ENCODE measurements around the gene PIP4P1. TPM values are rescaled to one million over a fixed set of nuclear protein-coding genes. Genes with fewer than 3 reads are reported as not detected.

Gene PIP4P1
- total and polyA plus RNA-seq, 2 of the 13 experiments (the other 11 are each of a cell fraction or from before 2014, with no cell fraction given), result 33.4 to 47.0 TPM

DNA sequence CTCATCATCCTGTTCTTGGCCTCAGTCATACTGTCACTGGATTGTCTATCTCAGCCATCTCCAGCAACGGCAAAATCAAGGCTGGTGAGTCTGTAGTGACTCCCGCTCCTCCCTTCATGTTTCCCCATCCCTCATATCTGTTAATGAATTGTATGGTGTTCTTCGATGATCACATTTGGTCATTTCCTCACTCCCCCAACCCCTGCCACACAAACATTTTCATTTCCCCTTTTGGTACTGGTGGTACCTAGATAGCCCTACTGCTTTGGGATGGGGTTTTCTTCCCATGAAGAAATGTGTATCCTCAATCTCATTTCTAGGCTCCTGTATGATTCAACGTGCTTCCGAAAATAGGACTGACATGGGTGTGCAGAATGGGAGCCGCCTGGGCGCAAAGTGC, 22.6 kb downstream of the PIP4P1 start:
- Histone ChIP-seq H3K9me3 (ENCODE audit: low read length) (no peaks in the 10 kb centered on the region), H3K79me2 (ENCODE audit: insufficient read depth, low read length) (no peaks in the 10 kb centered on the region), H3K4me2 (ENCODE audit: low read depth, low read length) (no peak overlapping the region), H3K4me3 (replicated peaks in 1 of 3; ENCODE audit: insufficient read depth in 1 of 3, low read depth in 2 of 3, low read length in 3 of 3) (no peak overlapping the region), H3K4me1 (ENCODE audit: insufficient read depth, low read length) (peaks cover 15% of the 10 kb centered on the region), H3K36me3 (replicated peaks in 1 of 2; ENCODE audit: control insufficient read depth in 1 of 2, insufficient read depth in 2 of 2, low read length in 2 of 2) (no peaks in the 10 kb centered on the region), H3K27ac (ENCODE audit: extremely low read length, insufficient read depth, low read length) (no peak overlapping the region), H4K20me1 (ENCODE audit: insufficient read depth, low read length) (no peaks in the 10 kb centered on the region), H3K9ac (ENCODE audit: insufficient read depth, low read depth, low read length) (no peak overlapping the region), H2AFZ (ENCODE audit: low read length) (no peak overlapping the region), H3K27me3 (ENCODE audit: control insufficient read depth in 1 of 2, insufficient read depth in 2 of 2, low read length in 2 of 2) (peaks cover 1 to 9% of the 10 kb centered on the region in 2 experiments; a peak in 3 of 5 replicates)
- ATAC-seq (no peak), DNase-seq (ENCODE audit: low spot score) (no peak), FAIRE-seq (no peak)
- TF ChIP-seq PITX1 (CRISPR knock-in tag; IDR thresholded peaks at IDR 0.05) (no peak), ARNT (IDR thresholded peaks at IDR 0.05) (no peak), ZNF768 (CRISPR knock-in tag; IDR thresholded peaks at IDR 0.05) (no peak), ZNF510 (CRISPR knock-in tag; IDR thresholded peaks at IDR 0.05; ENCODE audit: low read depth) (no peak), ELF1 (CRISPR knock-in tag; IDR thresholded peaks at IDR 0.05) (no peak), HOXA9 (CRISPR knock-in tag; IDR thresholded peaks at IDR 0.05; ENCODE audit: borderline replicate concordance) (no peak), TGIF2 (CRISPR knock-in tag; IDR thresholded peaks at IDR 0.05) (no peak), ARID2 (CRISPR knock-in tag; IDR thresholded peaks at IDR 0.05; ENCODE audit: borderline replicate concordance) (no peak), GFI1 (CRISPR knock-in tag; IDR thresholded peaks at IDR 0.05; ENCODE audit: borderline replicate concordance) (no peak), KDM3A (CRISPR knock-in tag; IDR thresholded peaks at IDR 0.05; ENCODE audit: low read depth) (no peak), TOE1 (CRISPR knock-in tag; IDR thresholded peaks at IDR 0.05) (no peak)
- TF ChIP-seq, protein P1, sequence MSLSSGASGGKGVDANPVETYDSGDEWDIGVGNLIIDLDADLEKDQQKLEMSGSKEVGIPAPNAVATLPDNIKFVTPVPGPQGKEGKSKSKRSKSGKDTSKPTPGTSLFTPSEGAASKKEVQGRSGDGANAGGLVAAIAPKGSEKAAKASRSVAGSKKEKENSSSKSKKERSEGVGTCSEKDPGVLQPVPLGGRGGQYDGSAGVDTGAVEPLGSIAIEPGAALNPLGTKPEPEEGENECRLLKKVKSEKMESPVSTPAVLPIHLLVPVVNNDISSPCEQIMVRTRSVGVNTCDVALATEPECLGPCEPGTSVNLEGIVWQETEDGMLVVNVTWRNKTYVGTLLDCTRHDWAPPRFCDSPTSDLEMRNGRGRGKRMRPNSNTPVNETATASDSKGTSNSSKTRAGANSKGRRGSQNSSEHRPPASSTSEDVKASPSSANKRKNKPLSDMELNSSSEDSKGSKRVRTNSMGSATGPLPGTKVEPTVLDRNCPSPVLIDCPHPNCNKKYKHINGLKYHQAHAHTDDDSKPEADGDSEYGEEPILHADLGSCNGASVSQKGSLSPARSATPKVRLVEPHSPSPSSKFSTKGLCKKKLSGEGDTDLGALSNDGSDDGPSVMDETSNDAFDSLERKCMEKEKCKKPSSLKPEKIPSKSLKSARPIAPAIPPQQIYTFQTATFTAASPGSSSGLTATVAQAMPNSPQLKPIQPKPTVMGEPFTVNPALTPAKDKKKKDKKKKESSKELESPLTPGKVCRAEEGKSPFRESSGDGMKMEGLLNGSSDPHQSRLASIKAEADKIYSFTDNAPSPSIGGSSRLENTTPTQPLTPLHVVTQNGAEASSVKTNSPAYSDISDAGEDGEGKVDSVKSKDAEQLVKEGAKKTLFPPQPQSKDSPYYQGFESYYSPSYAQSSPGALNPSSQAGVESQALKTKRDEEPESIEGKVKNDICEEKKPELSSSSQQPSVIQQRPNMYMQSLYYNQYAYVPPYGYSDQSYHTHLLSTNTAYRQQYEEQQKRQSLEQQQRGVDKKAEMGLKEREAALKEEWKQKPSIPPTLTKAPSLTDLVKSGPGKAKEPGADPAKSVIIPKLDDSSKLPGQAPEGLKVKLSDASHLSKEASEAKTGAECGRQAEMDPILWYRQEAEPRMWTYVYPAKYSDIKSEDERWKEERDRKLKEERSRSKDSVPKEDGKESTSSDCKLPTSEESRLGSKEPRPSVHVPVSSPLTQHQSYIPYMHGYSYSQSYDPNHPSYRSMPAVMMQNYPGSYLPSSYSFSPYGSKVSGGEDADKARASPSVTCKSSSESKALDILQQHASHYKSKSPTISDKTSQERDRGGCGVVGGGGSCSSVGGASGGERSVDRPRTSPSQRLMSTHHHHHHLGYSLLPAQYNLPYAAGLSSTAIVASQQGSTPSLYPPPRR (CRISPR knock-in tag; IDR thresholded peaks at IDR 0.05; ENCODE audit: borderline replicate concordance), result no peak
- no TSS peak for BruUV-seq (replicated peaks)
- 69% methylated on average over 7 of the region's 7 CpGs for WGBS (ENCODE audit: low lambda C conversion rate)
- intact Hi-C loops (cut with micrococcal nuclease; ENCODE audit: unreplicated experiment), result no loop called here
- ChIA-PET POLR2A (no interaction called here), CTCF (ENCODE audit: low intra/inter-chr PET ratio, low total read pairs) (no interaction called here)
- in situ Hi-C loops (cut with HindIII; ENCODE audit: extremely low pct_ligation_motif_present, low pct_unique_long_range_greater_than_20kb), result no loop called here
